Fibroblast of the aortic adventitia (primary cell): ENCODE results near the gene RSBN1. TPM values are rescaled to one million over a fixed set of nuclear protein-coding genes. Genes with fewer than 3 reads are reported as not detected.

Experiments
- DNase-seq: peaks from one replicate; pipeline ENCODE4 v3.0.0-alpha.2; 2010; ENCODE audit warnings: low read depth
- H3K4me3 ChIP-seq: 2 replicates; pipeline ENCODE4 v1.5.1; 2011; ENCODE audit warnings: low read depth, mild to moderate bottlenecking, control low read depth, low read length, moderate library complexity
- total RNA-seq: library from RNA; depleted of rRNA; stranded (reverse); fragments of >200 nt; gene quantifications from 2 replicates; pipeline ENCODE4 v1.2.3, GENCODE V29; 2012; ENCODE audit warnings: low replicate concordance
- TF ChIP-seq, protein P1 (sequence below): IDR thresholded peaks from 2 replicates; pipeline ENCODE4 v1.5.1; 2011; ENCODE audit warnings: mild to moderate bottlenecking, low read length, control low read depth, inconsistent platforms; ENCODE audit not compliant: insufficient read depth

The RSBN1 gene
- total RNA-seq, 1 donor: 9.2 TPM

DNA sequence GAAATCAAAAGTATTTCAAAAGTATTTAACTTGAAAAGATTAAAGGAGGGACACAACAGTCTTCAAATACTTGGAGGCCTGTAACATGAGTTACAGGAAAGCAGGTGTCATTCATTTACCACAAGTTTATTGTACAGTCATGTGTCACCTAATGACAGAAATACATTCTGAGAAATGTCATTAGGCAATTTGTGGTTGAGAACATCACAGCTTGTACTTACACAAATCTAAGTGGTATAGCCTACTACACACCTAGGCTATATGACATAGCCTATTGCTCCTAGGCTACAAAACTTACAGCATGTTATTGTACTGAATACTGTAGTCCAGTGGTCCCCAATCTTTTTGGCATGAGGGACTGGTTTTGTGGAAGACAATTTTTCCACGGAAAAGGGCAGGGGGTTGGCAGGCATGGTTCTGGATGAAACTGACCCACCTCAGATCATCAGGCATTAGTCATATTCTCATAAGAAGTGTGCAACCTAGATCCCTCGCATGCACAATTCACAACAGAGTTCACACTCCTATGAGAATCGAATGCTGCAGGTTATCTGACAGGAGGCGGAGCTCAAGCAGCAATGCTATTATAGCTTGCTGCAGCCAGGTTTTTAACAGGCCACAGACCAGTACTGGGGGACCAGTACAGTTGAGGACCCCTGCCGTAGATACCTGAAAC, 28.0 kb downstream of the RSBN1 start:
- no peak for DNase-seq
- H3K4me3 ChIP-seq: no peak overlapping the region
- TF ChIP-seq, protein P1, sequence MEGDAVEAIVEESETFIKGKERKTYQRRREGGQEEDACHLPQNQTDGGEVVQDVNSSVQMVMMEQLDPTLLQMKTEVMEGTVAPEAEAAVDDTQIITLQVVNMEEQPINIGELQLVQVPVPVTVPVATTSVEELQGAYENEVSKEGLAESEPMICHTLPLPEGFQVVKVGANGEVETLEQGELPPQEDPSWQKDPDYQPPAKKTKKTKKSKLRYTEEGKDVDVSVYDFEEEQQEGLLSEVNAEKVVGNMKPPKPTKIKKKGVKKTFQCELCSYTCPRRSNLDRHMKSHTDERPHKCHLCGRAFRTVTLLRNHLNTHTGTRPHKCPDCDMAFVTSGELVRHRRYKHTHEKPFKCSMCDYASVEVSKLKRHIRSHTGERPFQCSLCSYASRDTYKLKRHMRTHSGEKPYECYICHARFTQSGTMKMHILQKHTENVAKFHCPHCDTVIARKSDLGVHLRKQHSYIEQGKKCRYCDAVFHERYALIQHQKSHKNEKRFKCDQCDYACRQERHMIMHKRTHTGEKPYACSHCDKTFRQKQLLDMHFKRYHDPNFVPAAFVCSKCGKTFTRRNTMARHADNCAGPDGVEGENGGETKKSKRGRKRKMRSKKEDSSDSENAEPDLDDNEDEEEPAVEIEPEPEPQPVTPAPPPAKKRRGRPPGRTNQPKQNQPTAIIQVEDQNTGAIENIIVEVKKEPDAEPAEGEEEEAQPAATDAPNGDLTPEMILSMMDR: no peak

DNA sequence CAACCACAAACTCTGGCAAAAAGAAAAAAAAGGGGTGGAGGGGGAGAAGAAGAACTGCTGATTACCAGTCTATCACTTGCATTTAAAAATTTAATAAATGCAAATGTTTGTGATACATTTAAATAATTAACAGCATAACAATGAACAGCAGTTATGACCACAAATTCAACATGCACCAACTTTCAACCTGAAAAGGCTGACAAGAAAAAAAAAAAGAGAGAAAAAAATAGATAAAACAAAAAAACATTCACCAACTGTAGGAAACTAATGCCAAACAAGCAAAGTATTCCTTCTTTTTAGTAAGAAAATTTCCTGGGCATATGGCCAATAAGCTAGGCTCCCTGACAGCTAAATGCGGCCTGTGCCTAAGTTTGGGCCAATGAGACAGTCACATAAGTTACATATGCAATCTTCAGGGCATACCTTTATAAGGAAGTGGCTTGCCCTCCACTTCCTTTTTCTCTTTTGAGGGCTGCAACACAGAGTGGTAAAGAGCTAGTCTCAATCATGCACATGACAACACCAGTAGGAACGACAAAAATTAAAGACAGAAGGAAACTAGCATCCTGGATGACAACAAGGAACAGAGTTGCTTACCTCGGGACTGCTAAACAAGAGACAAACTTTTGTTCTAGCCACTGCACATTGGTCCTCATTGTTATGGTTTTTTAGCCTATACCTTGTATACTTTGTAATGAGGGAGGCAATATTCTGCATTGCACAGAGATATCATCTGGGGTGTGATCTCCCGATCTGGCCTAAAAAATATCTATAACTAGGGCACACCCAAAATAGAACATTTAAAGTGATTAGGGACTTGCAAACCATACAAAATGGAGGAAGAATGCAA, 28.8 kb downstream of the RSBN1 start:
- TF ChIP-seq, protein P1: no peak
- no peak overlapping the region for H3K4me3 ChIP-seq
- peak; percentile 80 for DNase-seq

DNA sequence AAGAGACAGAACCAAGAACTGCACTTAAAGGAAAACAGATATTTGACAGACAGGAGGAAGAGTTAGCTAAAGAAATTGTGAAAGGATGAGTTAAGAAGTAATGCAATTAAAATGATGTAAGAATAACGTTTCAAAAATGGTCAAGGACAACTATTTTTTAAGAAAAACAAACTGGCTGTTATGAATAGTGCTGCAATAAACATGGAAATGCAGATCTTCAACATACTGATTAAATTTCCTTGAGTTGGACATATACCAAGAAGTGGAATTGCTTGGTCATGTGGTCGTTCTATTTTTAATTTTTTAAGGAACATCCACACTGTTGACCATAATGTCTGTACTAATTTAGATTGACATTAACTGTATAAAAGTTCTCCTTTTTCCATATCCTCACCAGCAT, 29.9 kb downstream of the RSBN1 start:
- no peak for DNase-seq
- H3K4me3 ChIP-seq: no peak overlapping the region
- TF ChIP-seq, protein P1: no peak

DNA sequence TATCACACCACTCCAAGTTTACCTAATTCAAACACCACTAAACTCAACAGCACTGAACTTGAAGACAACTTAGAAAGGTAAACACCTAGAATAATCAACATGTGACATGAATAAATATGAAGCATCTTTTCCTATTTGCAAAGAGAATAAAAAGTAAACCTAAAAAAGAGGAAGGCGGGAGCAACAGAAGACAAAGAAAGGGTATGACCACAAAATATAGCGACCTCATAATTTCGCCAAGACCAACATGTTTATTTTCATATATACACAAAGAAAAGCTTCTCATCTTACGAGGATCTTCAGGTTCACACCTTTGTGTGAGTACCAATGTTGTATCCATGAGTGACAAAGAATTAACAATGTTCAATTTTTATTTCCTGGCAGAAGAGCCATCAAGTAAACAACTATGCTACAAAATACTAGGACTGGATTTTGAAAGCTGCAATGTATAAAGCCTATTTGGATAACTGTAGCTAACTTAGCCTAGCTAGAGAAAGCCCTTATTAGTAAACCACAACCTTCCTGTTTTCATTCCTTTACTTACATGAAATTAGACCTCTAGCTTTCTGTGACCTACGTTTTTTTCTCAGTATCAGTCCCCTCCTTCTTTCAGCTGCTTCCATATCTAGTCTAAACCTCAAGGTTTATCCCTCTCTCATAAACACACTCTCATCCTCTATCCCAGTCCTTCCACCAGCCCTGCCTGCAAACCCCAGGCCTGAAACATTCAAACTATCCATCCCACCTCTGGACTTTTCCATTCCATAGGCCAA, 31.7 kb downstream of the RSBN1 start:
- TF ChIP-seq, protein P1: no peak
- no peak overlapping the region for H3K4me3 ChIP-seq
- no peak for DNase-seq

DNA sequence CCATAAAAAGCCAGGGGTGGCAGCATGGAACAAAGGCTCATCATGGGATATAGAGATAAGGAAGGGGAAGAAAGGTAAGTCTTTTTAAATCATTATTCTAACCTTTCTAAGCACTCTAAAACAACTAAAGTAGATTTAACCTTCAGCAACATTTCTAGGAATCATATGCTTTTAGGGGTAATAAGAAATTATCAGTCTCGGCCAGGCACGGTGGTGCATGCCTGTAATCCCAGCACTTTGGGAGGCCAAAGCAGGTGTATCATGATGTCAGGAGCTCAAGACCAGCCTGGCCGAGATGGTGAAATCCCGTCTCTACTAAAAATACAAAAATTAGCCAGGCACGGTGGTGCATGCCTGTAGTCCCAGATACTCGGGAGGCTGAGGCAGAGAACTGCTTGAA, 32.7 kb downstream of the RSBN1 start:
- no peak for DNase-seq
- H3K4me3 ChIP-seq: no peak overlapping the region
- TF ChIP-seq, protein P1: no peak

DNA sequence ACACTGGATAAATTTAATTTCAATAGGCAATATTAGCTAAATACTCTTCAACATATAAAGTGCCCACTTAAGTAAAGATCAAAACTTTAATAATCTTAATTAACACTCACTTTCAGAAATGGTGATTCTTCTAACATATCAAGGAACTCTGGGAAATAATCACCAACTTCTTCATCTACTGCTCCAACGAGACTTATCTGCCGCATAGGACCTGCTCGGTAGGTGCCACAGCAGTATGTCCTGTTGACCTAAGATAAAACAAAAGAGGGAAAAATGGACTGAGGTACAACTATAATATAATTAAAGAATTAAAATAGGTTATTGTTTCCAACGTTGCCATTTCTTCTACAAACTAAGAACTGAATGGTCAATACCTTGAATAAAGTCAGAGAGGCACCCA, 34.7 kb downstream of the RSBN1 start:
- DNase-seq: no peak
- TF ChIP-seq, protein P1: no peak
- no peak overlapping the region for H3K4me3 ChIP-seq
